AG04450 (cell line): ENCODE results near the gene CCDC93. TPM values are rescaled to one million over a fixed set of nuclear protein-coding genes. Genes with fewer than 3 reads are reported as not detected.

Source experiments
- CTCF ChIA-PET: fragments of 300-600, 350-600 bp; formaldehyde crosslinking; extraction: SDS; loops from one replicate; lab custom pipeline; 2022; ENCODE audit warnings: antibody characterized with exemption, inconsistent platforms; lab: Charles Lee
- POLR2A ChIA-PET: fragments of 350-600 bp; formaldehyde crosslinking; extraction: SDS; loops from one replicate; lab custom pipeline; 2021; ENCODE audit warnings: antibody characterized with exemption, inconsistent platforms; lab: Yijun Ruan, JAX
- DNase-seq: peaks from one replicate; pipeline ENCODE4 v3.0.0-alpha.2; 2011; ENCODE audit warnings: low read depth, low spot score
- H3K27ac ChIP-seq: one replicate; pipeline ENCODE4 v1.5.1; 2012; ENCODE audit warnings: low read depth, low read length, control low read depth
- H3K27me3 ChIP-seq: one replicate; pipeline ENCODE4 v1.6.0; 2012; ENCODE audit warnings: low read length; ENCODE audit not compliant: control insufficient read depth, insufficient read depth
- H3K4me3 ChIP-seq: 2 replicates; pipeline ENCODE4 v1.5.1; 2011; ENCODE audit warnings: mild to moderate bottlenecking, low read depth, low read length, control low read depth
- H3K9me3 ChIP-seq: 2 replicates; pipeline ENCODE4 v1.5.1; 2012; ENCODE audit warnings: low read length; ENCODE audit not compliant: control insufficient read depth, insufficient read depth
- CTCF ChIP-seq: IDR thresholded peaks from 2 replicates; pipeline ENCODE4 v1.5.1; 2011; ENCODE audit warnings: low read depth, low read length, control low read depth, inconsistent platforms
- polyA plus RNA-seq: library from polyadenylated mRNA; depleted of rRNA; stranded (reverse); fragments of >200 nt; gene quantifications from 2 replicates; pipeline ENCODE4 v1.2.3, GENCODE V29; 2011; rRNA removed
- small RNA-seq: library from RNA; depleted of rRNA; stranded (forward); fragments of <200 nt; gene quantifications from one replicate; pipeline ENCODE3, GENCODE V24; 2012; ENCODE audit warnings: low read depth; ENCODE audit not compliant: insufficient read length

Gene CCDC93
- polyA plus RNA-seq, 1 experiment, result 19.9 TPM

GRCh38 chr2:117885308-117885707 is 128.6 kb downstream of the CCDC93 start:
- DNase-seq, result no peak
- ChIA-PET CTCF (no interaction called here), POLR2A (no interaction called here)

GRCh38 chr2:117879003-117879402 is 134.9 kb downstream of the CCDC93 start:
- no peak overlapping the region for H3K27ac ChIP-seq
- POLR2A ChIA-PET, result no interaction called here
- peaks cover 4% of the 10 kb centered on the region for H3K27me3 ChIP-seq
- no peak for DNase-seq
- no peaks in the 10 kb centered on the region for H3K9me3 ChIP-seq
- CTCF ChIA-PET, result no interaction called here
- TF ChIP-seq CTCF, result no peak
- no peak overlapping the region for H3K4me3 ChIP-seq

More at GRCh38 chr2:117885308-117885707, 128.6 kb downstream of the CCDC93 start:
- no peak for TF ChIP-seq CTCF
- H3K27ac ChIP-seq, result no peak overlapping the region
- no peak overlapping the region for H3K4me3 ChIP-seq
- H3K27me3 ChIP-seq, result no peaks in the 10 kb centered on the region
- H3K9me3 ChIP-seq, result no peaks in the 10 kb centered on the region

GRCh38 chr2:117875786-117876185 is 138.1 kb downstream of the CCDC93 start:
- no peak overlapping the region for H3K27ac ChIP-seq
- DNase-seq, result no peak
- CTCF ChIA-PET, result no interaction called here
- no peak for TF ChIP-seq CTCF
- no peak overlapping the region for H3K4me3 ChIP-seq
- H3K27me3 ChIP-seq, result peaks cover 4% of the 10 kb centered on the region
- H3K9me3 ChIP-seq, result no peaks in the 10 kb centered on the region
- POLR2A ChIA-PET, result interaction anchor here (0.6 kb wide), 1 partner anchor 80 kb away, joined by 3 read pairs; no protein-coding TSS in a partner anchor

Small RNAs within 50 kb of the gene (small RNA-seq; reads per million reads assigned to genes)
- gene RN7SL111P, result not detected

Other genes with a start within 250 kb of the CCDC93 start
- gene DDX18, start 199.4 kb downstream of the CCDC93 start, polyA plus RNA-seq, result 42.1 and 53.5 TPM in 2 replicates
- gene INSIG2, start 74.4 kb upstream of the CCDC93 start, polyA plus RNA-seq, result 12.8 and 19.3 TPM in 2 replicates